Transverse colon (tissue), 4 donors: ENCODE results near the gene ANAPC7. TPM values are rescaled to one million over a fixed set of nuclear protein-coding genes. Genes with fewer than 3 reads are reported as not detected.
A peak's percentile ranks its signal among the peaks of the same experiment; 100 is the strongest.

ENCODE experiments used
- DNase-seq: peaks from one replicate; pipeline ENCODE4 v3.0.0-alpha.2; 2019
- H3K27ac ChIP-seq, 4 donors: fragments of 200-600 bp; sonication (generic); 2 replicates each; pipeline ENCODE4 v1.5.1; 2016 to 2018; ENCODE audit warnings: inconsistent platforms in 4 of 4
- H3K27me3 ChIP-seq: fragments of 200-600 bp; sonication (generic); 2 replicates; pipeline ENCODE4 v1.5.1; 2017; ENCODE audit warnings: inconsistent platforms
- H3K36me3 ChIP-seq, 4 donors: fragments of 200-600 bp; sonication (generic); 2 replicates each; pipeline ENCODE4 v1.5.1; 2017 to 2019; ENCODE audit warnings: inconsistent platforms in 4 of 4
- H3K4me1 ChIP-seq, 4 donors: fragments of 200-600 bp; sonication (generic); 2 replicates each; pipeline ENCODE4 v1.5.1; 2017 to 2020; ENCODE audit warnings: inconsistent platforms in 4 of 4
- H3K4me3 ChIP-seq, 4 donors: fragments of 200-600 bp; sonication (generic); 1 replicate in 1 of 4; 2 replicates in 3 of 4; pipeline versions ENCODE4 v1.5.1 to v1.6.1; 2017 to 2019; ENCODE audit warnings: inconsistent platforms in 4 of 4
- H3K9me3 ChIP-seq, 2 donors: fragments of 200-600 bp; sonication (generic); 2 replicates each; pipeline ENCODE4 v1.5.1; 2017 to 2019; ENCODE audit warnings: inconsistent platforms in 2 of 2
- CTCF ChIP-seq, 5 experiments: fragments of 200-600 bp in 3 of 5; fragments of 450-650 bp in 2 of 5; sonication (generic) in 3 of 5; IDR thresholded peaks; 1 replicate in 2 of 5; 2 replicates in 3 of 5; pipeline ENCODE4 v1.5.1; 2016 to 2017; ENCODE audit warnings: antibody characterized with exemption in 5 of 5, inconsistent platforms in 3 of 5, mild to moderate bottlenecking in 2 of 5, moderate library complexity in 1 of 5
- EP300 ChIP-seq: sonication (generic); formaldehyde crosslinking; IDR thresholded peaks from one replicate; pipeline ENCODE4 v1.6.1; 2017; ENCODE audit warnings: antibody characterized with exemption, low read depth
- POLR2A ChIP-seq: fragments of 450-650 bp; IDR thresholded peaks from one replicate; pipeline ENCODE4 v1.6.1; 2016; ENCODE audit warnings: antibody characterized with exemption, mild to moderate bottlenecking, moderate library complexity
- POLR2AphosphoS5 ChIP-seq, 3 donors: sonication (generic); formaldehyde crosslinking; IDR thresholded peaks; one replicate each; pipeline ENCODE4 v1.6.1; 2016; ENCODE audit warnings: antibody characterized with exemption in 3 of 3
- WGBS, 2 donors: methylation state at CpG; one replicate each; pipeline ENCODE4 v1.1.5; 2018; ENCODE audit warnings: low coverage in 1 of 2; 5-methylcytosine and 5-hydroxymethylcytosine counted together
- in situ Hi-C, 4 donors: fragments of 200-750 bp; cut with MboI; loops; one replicate each; pipeline versions ENCODE4 v1.15.0 to v1.15.1; 2017; ENCODE audit warnings: low sequenced_read_pairs in 3 of 4, low pct_ligation_motif_present in 1 of 4, low pct_unique_long_range_greater_than_20kb in 1 of 4
- intact Hi-C: fragments of 100-400 bp; cut with DNase I; formaldehyde crosslinking; loops from one replicate; pipeline ENCODE4 v1.15.1; 2023; ENCODE audit warnings: low total_unique reads
- total RNA-seq, 4 donors: library from RNA; depleted of rRNA; stranded (reverse); fragments of >200 nt; gene quantifications; one replicate each; pipeline ENCODE4 v1.1.0, GENCODE V29; 2016

Gene ANAPC7
- total RNA-seq, 4 donors from 2014 or later = 16.8 to 127 (median 31.4) TPM

- Histone ChIP-seq H3K4me1 (no peaks in the 10 kb centered on the region), H3K27ac (peak overlapping the region; percentile 0 to 45 (median 11)), H3K27me3 (no peaks in the 10 kb centered on the region), H3K4me3 (no peak overlapping the region), H3K9me3 (no peaks in the 10 kb centered on the region), H3K36me3 (peaks cover 0 to 75% (median 43%) of the 10 kb centered on the region in 4 donors)
- intact Hi-C loops (no loop called here), in situ Hi-C loops (no loop called here)
- TF ChIP-seq POLR2A = no peak
- no peak for TF ChIP-seq EP300
- TF ChIP-seq CTCF (IDR thresholded peaks at IDR 0.05) = no peak
- TF ChIP-seq POLR2AphosphoS5 (IDR thresholded peaks at IDR 0.05) = peak in 1 of 3 donors; percentile 9
- WGBS, 2 donors = 59% methylated on average over 11 of the region's 11 CpGs; no CpG with 5 or more reads in 1 of the 2 donors
- peak; percentile 46 for DNase-seq
These were observed 58.3 kb downstream of the ANAPC7 start for GRCh38 chr12:110345176-110345661.

GRCh38 chr12:110344657-110345056, 58.9 kb downstream of the ANAPC7 start:
- peaks cover 0 to 3% (median 0%) of the 10 kb centered on the region in 4 donors for H3K4me1 ChIP-seq
- 80 to 93% methylated on average over 1 to 9 of the region's 11 CpGs for WGBS, 2 donors
- peak overlapping the region in 3 of 4 donors; percentile 0 to 45 (median 17) for H3K27ac ChIP-seq
- TF ChIP-seq POLR2A (no peak), CTCF (IDR thresholded peaks at IDR 0.05) (no peak), POLR2AphosphoS5 (IDR thresholded peaks at IDR 0.05) (no peak), EP300 (no peak)
- no peaks in the 10 kb centered on the region for H3K27me3 ChIP-seq
- no peaks in the 10 kb centered on the region for H3K9me3 ChIP-seq
- in situ Hi-C loops (no loop called here), intact Hi-C loops (no loop called here)
- DNase-seq = no peak
- no peak overlapping the region for H3K4me3 ChIP-seq
- peaks cover 0 to 81% (median 45%) of the 10 kb centered on the region in 4 donors for H3K36me3 ChIP-seq

GRCh38 chr12:110343736-110344555, 59.6 kb downstream of the ANAPC7 start:
- Histone ChIP-seq H3K36me3 (peaks cover 0 to 83% (median 43%) of the 10 kb centered on the region in 4 donors), H3K9me3 (no peaks in the 10 kb centered on the region), H3K27me3 (no peaks in the 10 kb centered on the region), H3K4me3 (no peak overlapping the region), H3K27ac (peak overlapping the region in 2 of 4 donors; percentile 17 to 45), H3K4me1 (peaks cover 0 to 10% (median 1%) of the 10 kb centered on the region in 4 donors)
- in situ Hi-C loops = no loop called here
- TF ChIP-seq CTCF (IDR thresholded peaks at IDR 0.05) (no peak), POLR2AphosphoS5 (IDR thresholded peaks at IDR 0.05) (no peak), POLR2A (no peak), EP300 (no peak)
- DNase-seq = no peak
- 73 to 85% methylated on average over 2 to 9 of the region's 9 CpGs for WGBS, 2 donors
- intact Hi-C loops = no loop called here

- no peaks in the 10 kb centered on the region for H3K27me3 ChIP-seq
- H3K36me3 ChIP-seq = peaks cover 0 to 84% (median 38%) of the 10 kb centered on the region in 4 donors
- H3K4me3 ChIP-seq = no peak overlapping the region
- in situ Hi-C loops (no loop called here), intact Hi-C loops (no loop called here)
- H3K4me1 ChIP-seq = peaks cover 0 to 13% (median 5%) of the 10 kb centered on the region in 4 donors
- no peak overlapping the region for H3K27ac ChIP-seq
- 91 to 95% methylated on average over 5 of the region's 5 CpGs for WGBS, 2 donors
- no peak for DNase-seq
- H3K9me3 ChIP-seq = no peaks in the 10 kb centered on the region
- TF ChIP-seq POLR2A = no peak
- no peak for TF ChIP-seq EP300
- TF ChIP-seq CTCF (IDR thresholded peaks at IDR 0.05) = no peak
- TF ChIP-seq POLR2AphosphoS5 (IDR thresholded peaks at IDR 0.05) = no peak
These were observed 60.4 kb downstream of the ANAPC7 start for GRCh38 chr12:110343114-110343513.
